NCI-H2196 (cell line): ENCODE measurements around the gene C8B.

Source experiments
- DNase-seq: peaks from one replicate; lab custom pipeline; 2025; ENCODE audit not compliant: unreplicated experiment; lab: John Stamatoyannopoulos, UW

Gene C8B

DNA sequence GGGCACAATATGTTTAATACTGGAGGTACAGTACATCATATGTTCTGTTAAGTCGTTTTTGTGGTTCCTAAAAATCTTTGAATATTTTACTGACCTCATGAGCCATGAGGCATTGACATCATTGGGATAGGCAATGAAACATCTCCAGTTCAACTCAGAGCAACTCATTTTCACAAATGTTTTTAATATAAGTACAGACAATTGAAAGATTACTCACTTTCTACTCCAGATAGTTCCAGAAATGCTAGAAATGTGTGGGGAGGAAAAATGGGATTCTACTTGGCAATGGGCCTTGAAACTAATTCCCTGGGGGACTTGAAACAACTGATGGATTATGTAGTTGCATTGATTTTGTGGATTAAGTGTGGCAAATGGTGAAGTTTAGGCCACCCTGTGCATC, 7.2 kb upstream of the C8B start:
- DNase-seq = no peak

DNA sequence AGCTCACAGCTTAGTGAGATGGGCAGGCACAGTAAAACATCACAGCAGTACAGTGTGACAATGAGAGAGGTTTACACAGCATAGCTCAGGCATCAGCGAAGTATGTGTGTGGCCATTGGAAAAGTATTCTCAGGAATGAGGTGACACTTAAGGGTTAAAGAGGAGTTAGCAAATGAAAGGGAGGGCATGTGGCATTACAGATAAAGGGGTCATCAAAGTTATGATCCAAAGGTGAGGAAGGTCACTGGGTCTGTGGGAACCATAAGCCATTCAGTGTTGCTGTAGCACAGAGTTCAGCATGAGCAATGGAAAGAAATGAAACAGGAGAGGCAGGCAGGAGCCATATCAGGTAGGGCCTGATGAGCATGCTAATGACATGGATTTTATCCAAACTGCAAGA, 4.5 kb upstream of the C8B start:
- DNase-seq = no peak

DNA sequence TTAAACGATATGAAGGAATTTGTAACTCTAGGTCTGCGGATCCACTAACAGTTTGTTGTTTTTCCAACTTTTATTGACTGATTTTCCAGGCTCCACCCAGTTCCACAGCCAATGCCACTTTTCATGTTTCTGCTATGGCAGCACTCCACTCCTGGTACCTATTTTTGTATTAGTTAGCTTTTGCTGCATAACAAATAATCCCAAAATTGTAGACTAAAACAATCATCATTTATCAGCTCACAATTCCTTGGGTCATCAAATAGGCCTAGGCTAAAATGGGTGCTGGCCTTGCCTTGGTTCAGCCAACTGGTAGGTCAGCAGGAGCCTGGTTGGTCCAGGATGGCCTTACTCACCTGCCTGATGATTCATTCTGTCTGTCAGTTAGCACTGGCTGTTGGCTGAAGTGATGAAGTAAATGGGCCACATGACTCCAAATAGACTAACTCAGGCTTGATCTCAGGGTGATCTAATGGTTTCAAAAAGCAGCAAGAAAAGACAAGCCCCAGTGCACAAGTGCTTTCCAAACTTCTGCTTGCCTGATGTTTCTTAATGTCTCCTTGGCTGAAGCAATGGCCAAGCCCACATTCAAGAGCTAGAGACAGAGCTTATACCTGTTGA, 3.2 kb upstream of the C8B start:
- DNase-seq = no peak

DNA sequence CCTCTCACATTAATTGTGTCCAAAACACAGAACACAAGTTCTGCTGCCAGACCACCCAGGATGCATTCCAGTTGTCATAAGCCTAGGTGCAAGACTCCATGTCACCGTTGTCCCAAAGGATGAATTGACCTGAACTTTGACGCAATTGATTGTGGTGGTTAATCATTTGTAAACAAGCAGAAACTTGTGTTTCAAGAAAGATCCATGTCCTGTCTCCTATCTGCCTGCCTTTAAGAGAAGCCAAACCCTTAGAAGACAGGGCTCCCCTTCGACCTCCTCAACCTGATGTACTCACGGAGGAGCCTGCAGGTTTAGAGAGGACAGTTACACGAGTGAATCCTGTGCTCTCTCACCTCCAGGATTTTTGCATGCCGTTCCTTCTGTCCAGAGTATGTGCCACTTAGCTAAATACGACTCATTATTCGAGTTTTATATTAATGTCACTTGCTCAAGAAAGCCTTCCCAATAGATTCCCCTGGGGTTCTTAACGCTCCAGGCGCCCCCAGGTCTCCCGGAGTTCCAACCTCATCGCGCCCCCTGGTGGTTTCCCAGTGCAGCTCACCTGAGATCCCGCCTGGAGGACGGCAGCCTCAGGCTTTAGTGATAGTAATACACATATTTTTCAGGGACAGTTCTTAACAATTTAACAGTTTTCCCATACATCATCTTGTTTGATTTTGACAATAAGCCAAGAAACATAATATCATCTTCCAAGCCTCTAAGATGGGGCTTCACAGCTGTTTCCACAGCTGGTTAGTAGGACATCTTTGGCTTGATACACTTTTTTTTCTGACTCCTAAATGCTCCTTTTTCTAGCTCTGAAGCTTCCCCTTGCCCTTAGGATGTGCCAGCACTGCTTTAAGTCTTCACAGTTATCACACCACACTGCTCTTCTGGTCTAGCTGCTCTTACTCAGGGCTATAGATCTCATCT, 2.4 kb upstream of the C8B start:
- no peak for DNase-seq

DNA sequence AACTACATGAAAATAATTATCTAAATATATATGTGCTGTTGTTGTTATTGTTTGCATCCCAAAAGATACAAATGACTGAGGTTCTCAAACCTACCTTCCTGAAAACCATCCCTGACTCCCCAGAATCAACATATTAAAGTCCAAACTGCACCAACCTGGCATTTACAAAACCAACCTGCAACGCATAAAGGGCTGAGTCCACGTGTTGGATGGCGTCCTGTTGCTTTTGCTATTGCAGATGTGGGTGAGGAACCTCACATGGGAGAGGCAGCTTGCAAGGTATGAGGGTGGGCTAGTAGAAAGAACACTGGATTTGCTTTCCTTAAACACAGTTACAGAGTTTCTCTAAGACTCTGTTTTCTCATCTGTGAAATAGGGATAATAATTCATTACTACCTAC, 1.5 kb upstream of the C8B start:
- no peak for DNase-seq

DNA sequence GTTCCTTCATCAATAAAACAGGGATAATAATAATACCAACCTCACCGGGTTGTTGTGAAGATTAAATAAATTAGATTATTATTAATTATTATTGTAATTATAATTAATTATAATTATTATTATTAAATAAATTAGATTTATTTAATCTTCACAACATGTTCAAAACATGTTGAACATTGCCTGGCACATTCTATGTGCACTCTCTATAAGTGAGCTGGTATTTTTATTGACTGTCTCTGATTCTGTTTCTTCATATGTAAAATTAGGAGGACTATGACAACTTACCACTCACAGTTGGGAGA, 834 bp upstream of the C8B start:
- no peak for DNase-seq

DNA sequence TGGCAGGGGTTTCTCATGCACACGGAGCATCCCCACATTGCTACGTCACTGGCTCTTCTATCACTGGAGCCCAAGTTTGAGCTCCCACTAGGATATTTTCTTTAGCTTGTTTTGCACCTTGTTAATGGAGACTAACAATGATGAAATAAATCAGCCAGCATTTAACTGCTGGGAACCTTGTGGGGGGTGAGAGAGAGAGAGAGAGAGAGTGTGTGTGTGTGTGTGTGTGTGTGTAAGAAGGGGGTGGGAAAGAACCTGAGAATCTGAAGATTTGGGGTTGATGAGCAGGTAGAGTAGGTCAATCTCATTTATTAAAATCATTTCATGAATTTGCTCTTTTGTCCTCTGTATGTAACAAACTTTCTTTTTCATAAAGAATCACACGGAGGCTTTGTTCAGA, 624 bp downstream of the C8B start:
- DNase-seq = no peak

DNA sequence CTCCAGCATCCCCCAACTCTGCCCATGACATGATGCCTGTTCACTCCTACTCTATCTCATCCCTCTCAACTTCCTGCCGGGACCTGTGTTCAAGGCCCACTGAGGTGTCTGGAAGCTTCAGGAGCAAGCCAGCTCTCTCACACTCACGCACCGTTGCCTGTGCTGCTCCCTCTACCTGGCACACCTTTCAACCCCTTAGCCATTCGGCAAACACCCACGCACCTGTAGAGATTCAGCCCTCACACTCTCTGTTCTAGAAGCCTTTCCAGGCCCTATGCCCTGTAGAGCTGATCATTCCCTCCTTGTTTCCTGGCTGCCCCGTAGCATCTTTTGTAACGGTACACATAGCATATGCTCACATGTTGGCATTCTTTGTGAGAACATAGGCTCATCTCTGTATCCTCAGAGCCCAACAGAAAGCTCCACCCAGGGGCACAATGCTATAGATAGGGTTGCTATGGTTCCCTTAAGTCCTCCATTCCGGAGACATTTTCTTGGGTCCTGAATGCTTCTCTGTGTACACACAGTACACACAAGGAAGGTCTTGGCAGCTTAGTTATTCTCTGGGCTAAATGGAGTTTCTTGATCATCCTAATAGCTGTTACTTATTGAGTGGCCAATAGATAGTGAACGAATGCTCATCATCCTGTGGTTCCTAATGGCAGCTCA, 1.3 kb downstream of the C8B start:
- DNase-seq = no peak

DNA sequence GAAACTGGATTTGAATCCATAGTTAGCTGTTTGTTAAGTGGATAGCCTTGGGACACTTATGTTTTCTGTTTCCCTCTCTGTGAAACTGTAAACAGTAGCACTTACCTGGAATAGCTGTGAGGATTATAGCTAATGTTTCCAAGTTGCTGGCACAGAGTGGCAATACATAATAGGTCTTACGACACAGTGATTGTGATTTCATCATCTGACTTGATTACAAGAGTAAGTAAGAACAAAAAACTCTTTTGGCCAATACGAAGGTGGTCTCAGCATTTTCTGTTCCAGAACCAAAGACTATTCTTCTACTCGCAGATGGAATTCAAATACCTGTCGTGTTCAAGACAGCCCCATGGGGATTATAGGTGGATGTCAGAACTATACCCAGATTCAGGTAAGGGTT, 2.1 kb downstream of the C8B start:
- DNase-seq = no peak

DNA sequence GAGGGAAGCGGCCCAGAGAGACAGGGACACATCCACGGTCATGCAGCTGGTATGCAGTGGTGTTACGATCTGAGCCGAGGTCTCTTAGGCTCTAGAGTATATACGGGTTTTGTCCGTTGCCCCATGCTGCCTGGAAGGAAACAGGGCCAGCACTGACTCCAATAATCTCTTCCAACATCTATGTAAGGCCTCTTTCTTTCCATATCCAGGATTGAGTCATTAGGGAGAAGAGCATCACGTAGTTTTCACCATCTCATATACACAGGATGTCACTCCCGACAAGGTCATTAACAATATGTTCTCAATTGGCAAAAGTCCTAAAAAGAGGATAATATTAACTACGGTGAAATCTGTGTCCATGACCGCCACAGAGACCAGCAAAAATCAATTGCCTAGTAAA, 4.4 kb downstream of the C8B start:
- DNase-seq = no peak

DNA sequence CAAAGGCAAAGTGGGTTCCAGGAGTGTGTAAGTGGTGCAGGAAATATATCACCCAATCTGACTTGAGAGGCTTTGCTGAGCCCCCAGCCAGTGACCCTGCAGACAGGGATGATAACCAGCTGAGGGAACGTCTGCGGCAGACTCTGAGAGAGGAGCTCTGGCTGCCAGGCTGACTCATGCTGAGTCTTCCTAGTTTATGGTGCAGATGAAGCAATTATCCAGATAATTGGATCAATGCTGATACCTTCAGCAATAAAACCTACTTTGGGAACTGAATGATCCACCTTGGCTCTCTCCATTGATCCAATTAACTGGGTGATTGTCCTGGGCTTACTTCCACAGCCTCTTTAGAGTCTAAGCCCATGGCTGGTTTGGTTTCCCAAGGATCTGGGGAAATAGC, 7.3 kb downstream of the C8B start:
- no peak for DNase-seq

DNA sequence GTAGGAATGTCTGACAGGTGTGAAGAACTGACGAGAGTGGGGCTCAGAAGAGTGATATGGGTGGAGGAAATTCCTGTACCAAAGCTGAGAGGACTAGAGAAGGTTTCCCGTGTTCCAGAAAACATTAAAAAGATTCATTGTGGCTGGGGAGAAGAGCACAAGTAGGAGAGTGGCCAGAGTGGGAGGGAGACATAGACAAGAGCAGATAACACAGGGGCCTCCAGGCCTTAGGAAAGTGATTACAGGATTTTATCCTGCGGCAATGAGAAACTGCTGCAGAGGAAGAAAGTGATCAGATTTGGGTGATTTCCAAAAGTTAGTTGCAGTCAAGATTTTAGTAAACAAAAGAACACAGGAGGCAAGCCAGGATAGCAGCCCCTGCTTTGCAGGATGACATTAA, 7.9 kb downstream of the C8B start:
- no peak for DNase-seq

DNA sequence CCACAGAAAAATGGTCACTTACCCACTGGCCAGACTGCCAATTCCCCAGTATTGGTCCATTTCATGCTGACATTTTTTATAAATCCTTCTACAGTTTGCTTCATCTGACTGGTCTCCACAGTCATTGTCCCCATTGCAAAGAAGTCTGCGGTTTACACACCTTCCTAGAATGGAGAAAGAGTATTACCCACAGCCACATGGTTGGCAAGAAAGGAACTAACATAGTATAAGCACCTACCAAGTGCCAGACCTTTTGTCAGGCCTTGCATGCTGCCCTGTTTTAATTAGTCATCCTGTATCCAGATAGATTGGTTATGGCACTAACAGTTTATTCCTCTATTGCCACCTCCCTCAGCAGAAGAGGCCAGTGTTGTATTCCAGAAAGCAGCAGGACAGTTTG, 11.2 kb downstream of the C8B start:
- DNase-seq = no peak

DNA sequence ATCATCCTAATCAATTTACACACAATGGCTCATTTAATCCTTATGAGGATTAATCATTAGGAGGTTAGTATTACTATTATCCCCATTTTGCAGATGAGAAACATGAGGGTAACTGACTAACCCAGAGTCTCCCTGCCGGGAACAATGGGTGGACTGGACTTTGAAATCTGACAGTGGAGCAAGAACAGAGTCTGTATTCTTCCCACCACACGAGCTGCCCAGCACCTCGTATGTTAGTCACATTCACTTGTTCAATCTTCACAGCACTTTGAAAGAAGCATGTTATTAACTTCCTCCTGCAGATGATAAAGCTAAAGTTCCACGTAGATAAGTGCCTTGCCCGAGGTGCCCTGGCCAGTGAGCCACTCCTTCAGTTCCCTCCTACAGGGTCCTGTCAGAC, 12.4 kb downstream of the C8B start:
- DNase-seq = no peak

DNA sequence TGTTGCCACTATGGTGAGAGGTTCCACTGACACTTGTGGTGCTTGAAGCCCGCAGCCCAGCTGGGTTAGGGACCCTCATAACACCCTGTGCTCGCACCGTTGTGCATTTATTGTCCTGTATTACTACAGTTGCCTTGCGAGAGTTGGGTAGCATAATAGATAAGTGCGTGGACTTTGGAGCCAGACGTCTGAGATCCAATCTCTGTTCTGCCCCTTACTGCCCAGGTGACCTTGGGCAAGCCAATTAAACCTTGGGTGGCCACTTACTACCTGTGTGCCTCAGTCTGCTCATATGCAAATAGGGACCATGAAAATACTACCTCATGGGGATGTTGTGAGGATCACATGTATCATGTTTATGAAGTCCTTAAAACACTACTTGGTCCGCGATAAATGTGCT, 13.3 kb downstream of the C8B start:
- DNase-seq = no peak

DNA sequence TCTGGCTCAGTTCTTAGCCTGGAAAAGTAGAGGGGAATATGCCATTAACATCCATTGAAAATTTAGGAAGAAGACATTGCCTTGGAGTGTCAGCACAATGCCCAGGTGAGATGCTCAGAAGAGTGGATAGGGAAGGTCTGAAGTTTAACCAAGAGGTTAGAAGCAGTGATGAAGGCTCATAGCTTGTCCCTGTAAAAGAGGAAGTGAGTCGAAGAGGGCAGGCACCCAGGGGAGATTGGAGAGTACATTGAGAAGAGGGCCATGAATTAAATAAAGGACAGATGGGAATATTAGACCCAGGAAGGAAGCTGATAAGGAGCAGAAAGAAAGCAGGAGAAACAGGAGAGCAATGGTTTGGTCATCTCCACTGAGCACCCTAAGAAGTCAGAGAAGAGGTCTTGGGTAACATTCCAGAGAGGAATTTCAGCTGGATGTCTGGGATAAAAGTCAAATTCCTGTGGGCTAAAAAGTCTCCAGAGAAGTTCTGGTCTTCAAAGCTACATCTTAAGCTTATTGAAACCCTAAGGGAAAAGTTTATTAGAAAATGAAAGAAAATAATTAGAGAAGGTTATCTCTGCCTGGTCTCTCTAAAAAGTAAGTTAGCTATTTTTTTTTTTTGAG, 17.3 kb downstream of the C8B start:
- DNase-seq = no peak

DNA sequence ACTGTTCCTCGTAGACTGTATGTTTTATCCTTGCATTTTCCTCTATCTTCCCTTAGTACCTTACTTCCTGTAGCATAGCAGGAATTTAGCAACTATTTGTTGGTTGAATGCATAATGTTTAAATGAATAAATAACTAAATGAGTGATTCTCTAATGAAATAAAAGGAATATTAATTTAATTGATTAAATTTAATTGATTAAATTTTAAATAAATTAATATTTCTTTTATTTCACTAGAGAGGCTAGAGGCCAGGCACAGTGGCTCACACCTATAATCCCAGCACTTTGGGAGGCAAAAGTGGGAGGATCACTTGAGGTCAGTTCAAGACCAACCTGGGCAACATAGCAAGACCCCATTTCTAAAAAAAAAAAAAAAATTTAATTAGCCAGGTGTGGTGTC, 25.8 kb downstream of the C8B start:
- no peak for DNase-seq

DNA sequence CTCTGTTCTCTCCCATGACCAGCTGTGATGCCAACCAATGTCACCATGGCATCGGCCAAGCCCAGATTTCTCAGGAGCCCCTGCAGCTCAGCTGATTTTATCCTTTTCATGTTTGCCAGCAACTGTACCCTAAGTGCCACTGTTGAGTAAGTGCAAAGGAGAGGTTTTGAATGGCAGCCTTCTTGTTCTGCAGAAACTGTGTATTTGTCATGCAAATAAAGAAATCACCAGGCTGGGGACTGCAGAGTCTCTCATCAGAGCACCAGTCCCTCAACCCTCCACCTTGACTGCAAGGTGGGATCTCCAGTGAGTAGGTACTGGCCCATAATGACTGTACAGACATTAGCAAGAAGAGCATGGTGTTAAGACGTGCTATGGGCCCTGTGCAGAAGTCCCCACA, 26.6 kb downstream of the C8B start:
- DNase-seq = no peak

DNA sequence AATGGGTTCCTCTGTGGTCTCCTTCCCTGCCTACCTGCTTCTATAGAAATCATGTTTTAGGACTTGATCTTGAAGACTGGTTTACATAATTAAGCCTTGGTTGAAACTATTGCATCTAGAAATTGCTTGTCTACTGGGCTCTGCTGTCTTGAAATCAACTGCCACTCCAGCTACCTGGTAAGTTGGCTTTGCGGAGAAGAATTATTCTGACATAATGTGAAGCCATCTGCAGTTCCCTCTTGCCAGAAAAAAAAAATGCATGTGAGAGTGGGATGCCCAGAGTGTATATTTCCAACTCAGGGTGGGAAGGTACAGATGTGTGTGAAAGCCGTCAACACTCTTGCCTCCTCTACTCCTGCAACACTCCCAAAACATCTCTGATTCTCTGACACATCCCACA, 27.2 kb downstream of the C8B start:
- DNase-seq = no peak

DNA sequence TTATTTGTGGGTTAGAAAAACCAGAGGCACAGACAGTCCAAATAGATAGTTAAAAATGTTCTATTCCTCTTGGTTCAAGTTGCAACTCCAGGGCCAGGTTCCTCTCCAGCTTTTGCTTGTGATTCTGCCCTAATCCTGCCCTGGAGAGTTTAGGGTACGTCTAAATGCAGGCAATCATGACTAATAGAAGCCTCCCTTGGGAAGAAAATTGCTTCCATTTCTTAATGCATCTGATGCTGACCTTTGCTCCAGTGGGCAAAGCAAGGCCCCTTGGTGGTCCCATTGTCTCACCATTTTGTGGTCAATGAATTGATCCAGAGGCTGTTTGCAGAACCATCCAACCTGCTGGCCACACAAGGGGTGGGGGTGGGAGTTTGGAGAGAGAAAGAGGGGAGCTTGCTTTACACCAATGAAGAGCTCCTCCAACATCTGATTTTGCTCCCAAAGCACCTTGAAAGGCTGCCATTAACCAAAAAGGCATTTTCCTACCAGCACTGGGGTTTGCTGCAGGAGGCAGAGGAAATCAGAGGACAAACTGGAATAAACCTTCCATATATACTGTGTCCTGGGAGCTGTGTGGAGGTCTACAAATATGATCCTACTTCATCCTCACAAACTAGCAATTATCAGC, 31.3 kb downstream of the C8B start:
- DNase-seq = no peak

DNA sequence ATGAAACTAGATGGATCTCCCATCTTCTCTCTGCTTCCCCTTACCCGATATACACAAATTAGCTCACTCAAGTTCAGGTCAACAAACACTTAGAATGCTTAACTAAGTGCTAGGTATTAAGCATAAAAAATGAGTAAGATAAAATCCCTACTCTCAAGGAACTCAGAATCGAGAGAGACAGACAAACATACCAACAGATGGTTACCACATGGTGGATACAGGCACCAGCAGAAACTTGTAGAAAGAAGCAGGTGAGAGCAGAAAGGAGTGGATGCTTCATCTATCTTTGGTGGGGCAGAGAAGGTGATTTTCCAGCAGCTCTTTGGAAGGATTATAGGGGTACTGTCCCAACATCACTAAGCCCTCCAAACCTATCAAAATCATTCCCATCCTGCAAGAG, 32.2 kb downstream of the C8B start:
- DNase-seq = no peak

DNA sequence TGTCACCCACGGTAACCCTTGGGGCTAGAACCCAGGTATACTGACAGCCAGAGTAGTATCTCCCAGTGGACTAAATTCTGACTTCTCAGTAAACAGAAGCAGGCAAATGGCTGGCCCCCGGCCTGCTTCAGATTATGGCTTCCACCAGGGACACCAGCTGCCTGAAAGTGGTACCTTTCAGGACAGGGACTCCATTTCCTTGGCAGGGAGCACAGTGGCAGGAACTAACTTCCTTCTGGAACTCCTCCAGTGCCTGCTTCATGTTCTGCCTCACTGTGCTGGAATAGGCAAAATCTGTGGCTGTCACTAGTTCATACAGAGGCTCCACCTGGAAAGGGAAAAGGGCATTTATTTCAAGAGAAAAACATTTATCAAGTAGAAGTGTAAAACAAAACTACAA, 32.7 kb downstream of the C8B start:
- no peak for DNase-seq
